ENCODE measurements around the gene VIT.

The VIT gene

DNA sequence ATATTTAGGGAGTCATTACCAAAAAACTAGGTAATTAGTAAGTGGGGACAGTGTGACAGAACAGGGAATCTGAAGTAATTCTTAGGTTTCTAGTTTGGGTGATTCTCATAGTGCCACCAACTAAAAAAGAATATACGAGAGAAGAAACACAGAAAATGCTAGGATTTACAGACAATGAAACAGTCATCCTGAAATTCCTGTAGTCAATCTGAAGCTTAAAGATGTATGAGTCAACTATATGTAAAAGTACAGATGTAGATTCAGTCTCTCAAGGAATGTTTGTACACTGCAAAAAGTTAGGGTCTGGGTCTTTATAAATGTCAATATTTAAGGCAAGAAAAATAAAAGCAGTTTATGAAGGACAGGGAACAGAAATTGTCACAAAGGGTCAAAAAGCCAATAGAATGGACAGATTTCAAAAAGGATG lies 162.9 kb downstream of the VIT start:
- no peak for DNase-seq (ENCODE audit: low read depth)

DNA sequence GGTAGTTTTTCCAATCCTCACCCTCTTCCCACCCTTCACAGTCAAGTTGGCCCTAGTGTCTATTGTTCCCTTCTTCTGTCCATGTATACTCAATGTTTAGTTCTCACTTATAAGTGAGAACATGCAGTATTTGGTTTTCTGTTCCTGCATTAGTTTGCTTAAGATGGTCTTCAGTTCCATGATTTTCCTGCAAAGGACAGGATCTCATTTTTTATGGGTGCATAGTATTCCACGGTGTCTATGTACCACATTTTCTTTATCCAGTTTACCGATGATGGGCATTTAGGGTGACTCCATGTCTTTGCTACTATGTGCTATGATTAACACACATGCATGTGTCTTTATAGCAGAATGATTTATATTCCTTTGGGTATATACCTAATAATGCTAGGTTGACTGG lies 165.4 kb downstream of the VIT start:
- DNase-seq (ENCODE audit: low read depth): no peak

All from activated T-cell treated with anti-CD3 and anti-CD28 coated beads for 48 hours (primary cell).